NCI-H2196 treated with DMSO at 0.1 percent for 48 hours (cell line): ENCODE results near the gene PPP1R9A.

ENCODE experiments used
- DNase-seq: peaks from one replicate; lab custom pipeline; 2025; ENCODE audit not compliant: unreplicated experiment; lab: John Stamatoyannopoulos, UW

PPP1R9A gene

DNA sequence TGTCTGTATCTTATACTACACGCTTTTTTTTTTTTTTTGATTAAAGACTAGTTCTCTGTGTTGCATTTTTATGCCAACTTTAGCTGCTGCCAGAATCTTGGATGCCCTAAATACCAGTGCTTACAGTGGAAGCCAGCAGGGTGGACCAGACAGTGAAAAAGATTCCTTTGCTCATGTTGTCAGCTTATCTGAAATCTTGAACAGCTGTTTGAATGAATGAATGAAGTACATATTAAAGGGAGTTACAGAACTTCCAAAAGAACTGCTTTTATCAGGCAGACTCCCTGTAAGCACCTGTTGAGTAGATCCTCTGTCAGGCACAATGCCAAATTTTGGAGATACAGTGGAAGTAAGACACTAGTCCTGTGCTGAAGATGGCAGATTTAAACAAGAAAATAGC is 184.9 kb downstream of the PPP1R9A start:
- no peak for DNase-seq

DNA sequence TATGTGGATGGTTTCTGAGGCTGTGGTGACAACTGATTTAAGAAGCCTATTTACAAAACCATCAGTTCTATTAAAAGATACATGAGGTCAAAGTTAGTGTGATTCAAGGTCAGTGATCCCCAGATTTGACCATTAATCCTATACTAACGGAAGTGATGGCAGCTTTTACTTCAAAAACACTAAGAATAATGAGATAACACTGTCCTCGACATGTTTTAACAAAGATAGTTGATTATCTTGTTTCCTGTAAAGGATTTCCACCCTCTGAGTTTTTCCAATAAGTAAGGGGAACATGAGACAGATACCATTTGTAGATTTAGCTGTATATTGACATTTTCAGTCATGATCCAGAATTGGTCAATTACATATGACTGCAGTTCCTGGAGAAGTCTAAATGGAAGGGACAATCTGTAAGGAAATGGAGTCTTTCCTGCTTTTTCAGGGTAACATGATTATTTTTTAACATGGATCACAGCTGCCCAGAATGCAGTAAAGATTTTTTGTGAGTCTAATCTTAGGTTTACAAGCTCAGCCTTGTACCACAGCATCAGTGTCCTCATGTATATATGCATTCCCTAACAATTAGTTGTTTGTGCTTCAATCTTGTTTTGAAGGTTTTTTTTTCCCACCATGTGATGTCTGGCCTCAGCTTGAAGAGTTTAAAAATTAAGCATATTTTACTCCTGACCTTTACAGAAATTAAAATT is 188.0 kb downstream of the PPP1R9A start:
- no peak for DNase-seq

DNA sequence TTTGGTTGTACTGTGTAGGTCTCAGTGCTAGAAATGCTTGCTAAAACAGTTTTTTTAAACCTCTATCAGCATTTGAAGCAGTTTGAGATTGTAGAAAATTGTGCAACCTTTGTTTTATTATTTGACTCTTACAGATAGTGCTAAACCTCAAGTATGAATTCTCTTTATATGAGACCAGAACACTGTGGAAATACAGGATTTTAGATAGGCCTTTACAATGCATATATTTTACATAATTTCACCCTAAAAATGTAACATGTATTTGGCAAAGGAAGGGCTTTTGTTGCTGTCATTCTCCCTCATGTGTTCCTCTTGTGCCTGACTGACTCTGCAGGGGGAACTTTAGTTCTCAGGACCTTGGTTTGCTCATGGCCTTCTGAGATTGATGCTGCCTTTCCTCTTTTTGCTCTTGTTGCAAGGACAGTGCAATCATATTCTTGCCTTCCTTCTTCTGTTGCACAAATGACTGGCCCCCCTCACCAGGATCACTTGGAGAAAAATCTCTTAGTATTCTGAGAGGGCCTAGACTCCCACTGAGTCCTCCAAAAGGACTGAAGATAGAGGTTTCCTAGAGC is 188.7 kb downstream of the PPP1R9A start:
- no peak for DNase-seq

DNA sequence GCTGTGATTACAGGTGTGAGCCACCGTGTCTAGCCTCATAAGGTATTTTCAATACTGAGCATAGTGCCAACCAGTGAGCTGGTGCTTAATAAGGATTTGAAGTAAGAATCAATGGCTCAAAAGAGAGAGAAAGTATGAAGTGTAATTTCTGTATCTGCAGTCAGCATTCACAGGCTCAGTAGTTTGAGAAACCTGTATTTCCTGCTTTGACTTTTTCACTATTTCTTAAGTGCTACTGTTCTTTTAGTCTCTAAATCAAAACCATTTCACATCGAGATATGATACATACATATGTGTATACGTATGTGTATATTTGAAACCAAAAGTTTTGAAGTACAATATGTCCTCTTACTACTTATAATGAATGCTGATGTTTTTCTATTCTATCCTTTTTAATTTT is 189.9 kb downstream of the PPP1R9A start:
- no peak for DNase-seq

DNA sequence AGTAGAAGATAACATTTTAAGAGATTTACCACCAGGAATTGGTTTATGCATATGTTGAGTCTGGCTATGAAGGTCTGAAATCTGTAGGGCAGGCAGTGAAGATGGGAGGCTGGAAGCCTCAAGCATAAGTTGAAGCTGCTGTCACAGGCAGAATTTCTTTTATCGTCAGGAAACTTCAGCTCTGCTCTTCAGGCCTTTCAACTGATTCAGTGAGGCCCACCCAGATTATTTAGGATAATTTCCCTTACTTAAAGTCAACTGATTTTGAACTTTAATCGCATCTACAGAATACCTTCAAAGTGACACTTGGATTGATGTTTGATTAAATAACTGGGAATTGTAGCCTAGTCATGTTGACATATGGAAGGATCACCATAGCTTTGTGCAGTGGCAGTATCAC is 190.5 kb downstream of the PPP1R9A start:
- DNase-seq, result no peak

DNA sequence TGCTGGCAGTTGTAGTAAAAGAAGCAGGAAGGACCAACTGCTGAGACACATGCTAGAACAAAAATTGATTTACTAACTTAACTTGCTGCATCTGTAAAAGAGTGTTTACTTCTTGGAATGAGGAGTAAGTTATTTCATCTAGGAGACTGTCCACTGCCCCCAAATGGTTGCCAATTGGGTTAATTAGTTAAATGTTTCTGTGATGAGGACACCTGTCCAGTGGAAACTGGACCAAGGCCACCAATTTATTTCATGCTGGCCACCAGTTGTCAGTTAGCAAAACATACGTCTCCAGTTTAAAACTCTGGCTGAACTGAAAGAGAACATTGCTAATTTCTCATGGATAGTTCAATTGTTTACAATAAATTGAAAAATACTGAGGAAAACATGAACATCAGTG is 191.7 kb downstream of the PPP1R9A start:
- DNase-seq, result no peak

DNA sequence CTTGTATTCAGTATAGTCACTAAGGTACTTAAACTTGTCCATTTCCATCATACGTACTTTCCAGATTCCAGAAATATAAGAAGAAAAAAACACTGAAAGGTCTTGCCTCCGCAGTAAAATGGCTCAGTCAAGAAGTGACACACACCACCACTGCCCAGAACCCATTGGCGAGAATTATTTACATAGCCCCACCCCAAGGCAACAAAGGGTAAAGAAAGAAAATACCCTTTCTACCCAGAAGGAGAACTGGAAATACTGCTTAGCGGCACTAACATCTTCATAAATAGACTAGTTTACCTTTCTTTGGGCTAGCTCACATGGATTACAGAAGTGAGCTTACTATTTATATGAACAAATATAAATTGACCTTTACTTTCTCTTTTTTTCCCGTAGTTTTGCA is 194.0 kb downstream of the PPP1R9A start:
- no peak for DNase-seq

DNA sequence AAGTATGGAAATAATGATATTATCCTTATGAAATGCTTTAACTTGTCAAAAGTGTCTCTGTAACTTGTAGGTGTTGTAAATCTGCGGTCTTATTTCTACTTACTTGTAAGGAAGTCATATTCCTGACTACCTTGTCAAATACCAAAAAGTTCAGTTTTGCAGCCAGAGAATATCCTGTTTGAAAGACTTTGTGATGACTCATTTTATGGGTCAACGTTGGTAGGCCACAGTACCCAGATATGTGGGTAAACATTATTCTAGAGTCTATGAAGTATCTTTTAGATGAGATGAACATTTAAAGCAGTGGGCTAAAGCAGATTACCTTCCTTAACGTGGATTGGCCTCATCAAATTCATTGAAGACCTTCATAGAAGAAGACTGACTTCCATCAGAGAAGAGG is 195.3 kb downstream of the PPP1R9A start:
- DNase-seq, result no peak

DNA sequence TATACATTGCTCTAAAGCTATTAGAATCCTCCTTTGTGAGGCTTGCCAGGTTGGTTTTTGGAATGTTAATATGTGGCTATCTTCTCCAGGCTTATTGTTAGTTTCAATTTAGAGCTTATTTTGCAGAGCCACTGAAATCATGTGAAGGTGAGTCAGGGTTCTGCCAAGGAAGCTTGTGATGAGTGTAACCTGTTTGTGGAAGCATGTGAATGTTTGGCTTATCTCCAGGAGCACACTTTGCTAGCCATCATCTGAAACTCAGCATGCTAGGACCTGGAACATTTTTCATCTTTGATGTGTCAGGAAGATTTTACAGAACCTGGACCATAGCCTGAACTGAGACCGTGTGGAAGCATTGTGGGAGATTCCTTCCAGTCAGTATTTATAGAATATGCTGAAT is 197.3 kb downstream of the PPP1R9A start:
- no peak for DNase-seq

DNA sequence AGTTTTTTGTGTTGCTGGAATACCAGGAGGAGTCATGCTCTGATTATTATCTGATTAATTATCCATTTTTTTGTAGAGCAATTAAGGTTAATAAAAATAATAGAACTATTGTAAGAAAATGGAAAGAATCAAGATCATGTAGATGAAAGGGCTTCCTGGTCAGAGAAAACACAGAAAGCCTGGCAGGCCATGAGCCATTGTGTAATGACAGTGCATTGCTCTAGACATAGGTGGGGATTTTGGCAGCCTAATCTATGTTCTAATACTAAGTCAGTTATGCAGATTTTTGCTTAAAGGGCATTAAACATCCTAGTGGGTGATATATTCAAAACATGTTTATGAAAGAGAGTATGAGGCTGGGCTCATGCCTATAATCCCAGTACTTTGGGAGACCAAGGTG is 198.2 kb downstream of the PPP1R9A start:
- no peak for DNase-seq

DNA sequence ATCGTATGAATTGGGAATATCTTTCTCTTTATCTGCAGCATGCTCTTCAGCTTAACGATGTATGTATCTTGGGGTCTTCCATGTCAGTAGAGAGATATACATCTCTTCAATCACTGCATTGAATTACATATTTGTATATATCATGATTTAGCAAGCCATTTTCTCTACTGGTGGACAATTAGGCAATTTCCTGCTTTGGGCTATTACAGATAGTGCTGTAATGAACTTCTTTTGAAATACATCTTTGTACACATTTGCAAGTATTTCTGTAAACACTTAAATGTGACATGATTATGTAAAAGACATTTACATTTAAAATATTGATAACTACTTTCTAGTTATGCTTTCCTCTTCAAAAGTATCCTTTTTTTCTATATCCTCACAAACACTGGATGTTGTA is 199.0 kb downstream of the PPP1R9A start:
- no peak for DNase-seq

DNA sequence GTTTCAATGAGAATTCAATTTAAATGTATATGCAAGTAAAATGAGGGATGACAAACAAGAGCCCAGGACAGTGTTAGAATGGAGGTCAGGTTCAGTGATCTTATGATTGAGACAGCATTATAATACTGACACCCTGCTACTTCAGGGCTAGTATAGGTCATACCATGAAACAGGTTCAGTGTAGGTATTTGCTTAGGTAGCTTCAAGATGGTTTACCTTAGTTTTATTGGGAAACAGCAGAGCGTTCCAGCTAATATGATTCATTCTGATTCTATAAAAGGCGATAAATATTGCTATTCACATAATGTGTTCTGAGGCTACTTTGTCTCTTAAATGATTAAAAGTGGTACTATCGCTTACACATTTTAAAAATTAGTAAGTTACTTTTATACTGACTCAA is 203.3 kb downstream of the PPP1R9A start:
- DNase-seq, result no peak

DNA sequence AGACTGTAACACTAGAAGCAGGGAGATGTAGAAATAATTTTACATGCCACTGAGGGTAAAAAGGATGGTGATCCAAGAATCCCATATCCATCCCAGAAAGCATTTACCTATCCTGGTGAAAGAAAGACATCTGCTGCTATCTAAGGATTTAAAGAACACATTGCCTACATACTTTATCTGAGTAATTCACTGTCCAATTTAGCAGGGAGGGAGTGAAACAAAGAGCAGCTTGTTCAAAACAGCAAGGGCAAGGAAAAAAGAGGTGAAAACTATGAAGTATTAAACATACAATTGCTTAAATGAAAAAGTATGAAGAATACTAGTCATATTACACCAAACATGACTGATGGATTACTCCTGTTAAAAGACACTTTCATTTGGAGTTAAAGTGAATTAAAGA is 206.2 kb downstream of the PPP1R9A start:
- no peak for DNase-seq

DNA sequence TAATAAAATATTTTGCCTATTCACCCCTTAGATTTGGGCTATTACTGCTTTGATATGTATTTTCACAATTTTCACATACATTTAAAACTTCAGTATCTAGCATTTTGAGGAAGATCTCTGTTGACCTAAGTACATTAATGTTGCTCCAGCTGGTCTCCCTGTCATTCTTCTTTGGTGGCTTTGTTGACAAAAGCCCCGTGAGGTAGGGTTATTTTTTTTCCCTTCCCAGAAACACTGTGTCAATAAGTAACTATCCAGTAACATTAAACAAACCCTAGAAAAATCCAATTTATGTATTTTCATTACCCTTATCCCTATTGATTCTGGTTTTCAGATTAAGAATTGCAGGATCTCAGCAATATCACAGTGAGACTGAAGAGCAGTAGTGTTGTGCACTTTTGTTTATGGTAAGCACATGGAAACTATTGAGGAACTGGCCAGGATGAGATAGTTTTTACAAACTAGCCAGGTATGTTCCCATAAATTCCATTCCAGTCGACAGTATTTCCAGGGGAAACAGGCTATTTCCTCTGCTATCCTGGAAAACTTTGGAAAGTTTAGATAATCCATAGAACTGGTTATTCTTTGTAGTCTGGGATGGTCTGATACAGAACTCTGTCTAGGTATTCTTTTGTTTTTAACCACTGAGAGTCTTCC is 218.8 kb downstream of the PPP1R9A start:
- DNase-seq, result no peak

DNA sequence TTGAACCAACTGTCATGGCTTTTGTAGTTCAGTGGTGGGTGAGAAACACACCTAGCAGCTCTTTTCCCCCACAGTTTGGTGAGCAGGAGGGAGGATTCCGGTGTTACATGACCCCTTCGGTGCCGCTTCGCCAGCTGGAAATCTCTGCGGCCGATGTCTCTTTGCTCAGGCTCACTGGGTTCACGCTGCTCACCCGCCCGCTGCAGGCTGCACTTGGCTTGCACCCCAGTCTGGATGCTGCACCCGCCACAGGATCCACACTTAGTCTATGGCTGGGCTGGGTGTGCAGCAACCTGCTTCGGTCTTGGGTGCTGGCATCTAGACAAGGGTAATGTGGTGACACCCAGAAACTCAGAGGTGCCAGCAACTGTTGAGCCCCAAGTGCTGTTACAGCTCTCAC is 225.1 kb downstream of the PPP1R9A start:
- DNase-seq, result no peak

DNA sequence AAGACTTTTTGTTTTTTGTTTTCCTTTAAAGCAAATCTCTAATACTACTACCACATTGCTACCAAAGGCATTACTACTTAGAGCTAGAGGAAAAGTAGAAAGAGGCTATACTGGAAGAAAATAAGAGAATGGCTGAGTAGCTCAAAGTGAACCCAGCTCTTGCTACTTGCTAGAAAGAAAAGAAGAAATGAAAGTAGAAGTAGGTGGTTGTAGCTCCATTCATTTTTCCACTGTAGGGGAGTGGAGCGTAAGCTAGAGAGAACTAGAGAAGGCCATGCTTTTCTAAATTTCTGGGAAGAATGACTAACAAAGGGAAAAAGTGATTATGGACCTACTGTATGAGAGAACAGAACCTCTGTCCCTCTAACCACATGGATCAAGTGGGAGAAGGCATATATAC is 232.5 kb downstream of the PPP1R9A start:
- DNase-seq, result no peak

DNA sequence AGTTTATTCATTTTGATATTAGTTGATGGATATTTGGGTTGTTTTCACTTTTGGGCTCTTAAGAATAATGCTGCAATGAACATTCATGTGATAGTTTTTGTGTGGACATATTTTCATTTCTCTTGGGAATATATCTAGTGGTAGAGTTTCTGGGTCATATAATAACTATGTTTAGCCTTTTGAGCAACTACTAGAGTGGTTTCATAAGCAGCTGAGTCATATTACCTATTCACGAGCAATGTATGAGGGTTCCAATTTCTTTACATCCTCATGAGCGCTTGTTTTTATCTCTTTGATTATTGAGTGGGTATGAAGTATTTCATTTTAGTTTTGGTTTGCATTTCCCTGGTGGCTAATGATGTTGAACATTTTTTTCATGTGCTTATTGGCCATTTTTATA is 234.4 kb downstream of the PPP1R9A start:
- no peak for DNase-seq

DNA sequence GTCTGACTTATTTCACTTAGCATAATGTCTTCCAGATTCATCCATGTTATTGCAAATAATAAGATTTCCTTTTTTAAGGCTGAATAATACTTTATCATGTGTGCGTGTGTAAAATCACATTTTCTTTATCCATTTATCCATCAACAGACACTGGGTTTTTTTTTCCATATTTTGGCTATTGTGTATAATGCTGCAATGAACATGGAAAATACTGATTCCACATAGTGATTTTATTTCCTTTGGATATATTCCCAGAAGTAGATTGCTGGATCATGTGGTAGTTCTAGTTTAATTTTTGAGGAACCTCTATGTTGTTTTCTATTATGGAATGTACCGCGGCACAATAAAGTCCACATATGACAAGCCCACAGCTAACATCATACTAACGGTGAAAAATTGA is 236.9 kb downstream of the PPP1R9A start:
- no peak for DNase-seq

DNA sequence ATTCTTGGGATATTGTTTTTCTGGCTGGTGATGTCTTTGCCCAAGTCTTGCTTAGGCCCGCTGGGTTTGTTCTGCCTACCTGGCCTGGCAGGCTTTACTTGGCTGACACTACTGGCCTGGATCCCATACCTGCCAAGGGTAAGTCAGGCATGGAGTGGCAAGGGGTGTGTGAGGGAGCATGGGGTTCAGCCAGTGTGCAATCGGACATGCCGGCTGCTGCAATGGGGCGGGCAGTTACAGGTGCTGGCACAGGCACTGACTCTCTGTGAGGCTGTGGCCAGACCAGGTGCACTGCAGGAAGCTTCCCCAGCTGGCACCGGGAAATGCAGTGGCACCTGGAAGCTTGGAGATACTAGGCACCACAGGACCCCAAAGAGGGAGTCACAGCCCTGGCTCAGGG is 248.6 kb downstream of the PPP1R9A start:
- DNase-seq, result no peak

DNA sequence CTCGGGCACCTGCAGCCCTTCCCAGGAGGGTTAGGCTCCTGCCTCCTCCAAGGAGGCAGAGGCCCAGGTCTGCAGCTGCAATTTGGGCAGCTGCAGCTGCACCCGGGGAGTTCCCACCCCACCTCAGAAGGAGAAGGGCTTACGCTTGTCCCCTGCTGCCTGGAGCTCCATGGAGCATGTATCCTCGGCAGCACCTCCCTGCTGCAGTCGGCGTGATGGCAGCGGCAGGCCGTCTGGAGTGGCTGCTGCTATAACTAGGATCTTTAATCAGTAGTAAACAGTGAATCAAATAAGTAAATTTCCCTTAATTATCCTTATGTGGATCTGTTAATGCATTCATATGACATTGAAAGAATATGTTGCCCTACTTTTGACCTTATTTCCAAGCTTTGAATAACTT is 250.0 kb downstream of the PPP1R9A start:
- DNase-seq, result no peak

DNA sequence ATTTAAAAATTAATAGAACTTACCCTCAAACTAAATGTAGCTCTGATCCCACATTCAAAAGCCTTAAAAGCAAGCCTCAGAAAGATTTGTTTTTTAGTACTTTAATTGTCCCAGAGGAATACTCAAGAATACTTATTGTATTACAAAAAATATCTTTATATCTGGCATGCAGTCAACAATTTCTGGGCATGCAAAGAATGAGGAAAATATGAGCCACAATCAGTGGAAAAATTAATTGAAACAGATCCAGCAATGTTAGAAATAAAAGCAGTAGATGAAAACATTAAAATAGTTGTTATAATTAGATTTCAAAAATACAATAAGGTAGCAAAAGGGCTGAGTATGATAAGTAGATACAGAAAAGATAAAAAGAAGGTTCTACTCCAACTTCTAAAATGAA is 262.3 kb downstream of the PPP1R9A start:
- no peak for DNase-seq

DNA sequence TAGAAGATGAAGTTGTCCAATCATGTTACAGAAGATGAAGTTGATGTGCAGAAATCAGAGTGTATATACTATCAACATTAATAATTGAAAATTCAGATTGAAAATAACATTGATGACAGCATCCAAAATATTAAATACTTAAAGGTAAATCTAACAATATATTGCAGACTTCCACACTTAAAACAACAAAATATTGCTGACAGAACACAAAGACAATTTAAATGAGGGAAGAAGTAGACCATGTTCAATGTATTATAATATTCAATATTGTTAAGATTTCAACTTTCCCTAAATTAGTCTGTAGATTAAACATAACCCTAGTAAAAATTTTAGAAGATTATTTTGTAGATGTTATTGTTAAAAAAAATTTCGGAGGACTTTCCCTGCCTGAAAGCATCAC is 265.0 kb downstream of the PPP1R9A start:
- no peak for DNase-seq

DNA sequence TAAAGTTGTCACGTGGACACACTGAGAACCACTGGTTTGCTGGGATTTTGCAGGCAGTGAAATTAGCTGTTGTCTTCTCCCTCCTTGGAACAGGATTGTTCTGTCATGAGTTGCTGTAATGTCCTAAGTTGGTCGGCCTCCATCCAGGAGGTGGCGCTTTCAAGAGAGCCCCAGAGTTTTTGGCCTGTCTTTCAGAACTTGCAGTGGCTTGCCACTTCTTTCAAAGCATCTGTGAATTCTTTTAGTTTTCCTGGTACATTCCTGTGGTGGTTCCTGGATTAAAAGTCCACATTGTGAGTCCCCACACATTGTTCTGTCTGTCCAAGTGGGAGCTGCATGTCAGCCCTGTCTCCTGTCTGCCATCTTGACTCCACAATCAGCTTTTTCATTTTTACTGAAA is 283.1 kb downstream of the PPP1R9A start:
- DNase-seq, result no peak
